Measurements from ENCODE around the gene EHHADH. TPM values are rescaled to one million over a fixed set of nuclear protein-coding genes. Genes with fewer than 3 reads are reported as not detected.

Gene EHHADH
- total and polyA plus RNA-seq, 2 of the 13 experiments (the other 11 are each of a cell fraction or from before 2014, with no cell fraction given), result 14.5 to 38.9 TPM

DNA sequence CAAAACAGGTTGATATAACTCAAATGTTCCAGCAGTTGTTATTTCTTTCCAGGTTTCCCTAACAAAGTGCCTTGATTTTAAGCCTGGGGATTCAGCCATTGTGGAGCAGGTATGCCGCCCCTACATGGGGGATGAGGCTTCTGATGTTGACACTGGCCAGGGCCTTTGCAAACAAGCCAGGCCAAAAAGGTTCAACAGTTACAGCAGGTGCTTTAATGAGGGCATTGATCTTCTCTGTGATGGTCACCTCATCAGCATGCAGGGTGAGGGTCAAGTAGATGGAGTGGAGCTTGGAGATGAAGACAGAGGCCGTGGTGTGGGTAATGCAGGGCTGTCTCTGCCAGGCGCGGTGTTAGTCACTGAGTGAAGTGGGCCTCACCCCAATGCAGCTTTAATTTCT, 22.6 kb upstream of the EHHADH start (continued):
- TF ChIP-seq TBX2 (CRISPR knock-in tag; IDR thresholded peaks at IDR 0.05; ENCODE audit: borderline replicate concordance) (peak; percentile 58; the same call in 1 of the 2 replicates), NFYB (CRISPR knock-in tag; IDR thresholded peaks at IDR 0.05) (no peak), MAFK (conservative IDR thresholded peaks at IDR 0.05 in 1 of 2, IDR thresholded peaks at IDR 0.05 in 1 of 2; ENCODE audit: low read length in 2 of 2) (no peak), GATA4 (IDR thresholded peaks at IDR 0.05; ENCODE audit: borderline replicate concordance, low read depth) (no peak), NR2F6 (IDR thresholded peaks at IDR 0.05) (peak; percentile 56; the same call in 1 of the 2 replicates), NR2F6 (CRISPR knock-in tag; IDR thresholded peaks at IDR 0.05) (no peak), GFI1 (CRISPR knock-in tag; IDR thresholded peaks at IDR 0.05; ENCODE audit: borderline replicate concordance) (no peak)
- TF ChIP-seq, protein P1, sequence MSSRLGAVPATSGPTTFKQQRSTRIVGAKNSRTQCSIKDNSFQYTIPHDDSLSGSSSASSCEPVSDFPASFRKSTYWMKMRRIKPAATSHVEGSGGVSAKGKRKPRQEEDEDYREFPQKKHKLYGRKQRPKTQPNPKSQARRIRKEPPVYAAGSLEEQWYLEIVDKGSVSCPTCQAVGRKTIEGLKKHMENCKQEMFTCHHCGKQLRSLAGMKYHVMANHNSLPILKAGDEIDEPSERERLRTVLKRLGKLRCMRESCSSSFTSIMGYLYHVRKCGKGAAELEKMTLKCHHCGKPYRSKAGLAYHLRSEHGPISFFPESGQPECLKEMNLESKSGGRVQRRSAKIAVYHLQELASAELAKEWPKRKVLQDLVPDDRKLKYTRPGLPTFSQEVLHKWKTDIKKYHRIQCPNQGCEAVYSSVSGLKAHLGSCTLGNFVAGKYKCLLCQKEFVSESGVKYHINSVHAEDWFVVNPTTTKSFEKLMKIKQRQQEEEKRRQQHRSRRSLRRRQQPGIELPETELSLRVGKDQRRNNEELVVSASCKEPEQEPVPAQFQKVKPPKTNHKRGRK (CRISPR knock-in tag; IDR thresholded peaks at IDR 0.05), result no peak
- TF ChIP-seq, protein P2, sequence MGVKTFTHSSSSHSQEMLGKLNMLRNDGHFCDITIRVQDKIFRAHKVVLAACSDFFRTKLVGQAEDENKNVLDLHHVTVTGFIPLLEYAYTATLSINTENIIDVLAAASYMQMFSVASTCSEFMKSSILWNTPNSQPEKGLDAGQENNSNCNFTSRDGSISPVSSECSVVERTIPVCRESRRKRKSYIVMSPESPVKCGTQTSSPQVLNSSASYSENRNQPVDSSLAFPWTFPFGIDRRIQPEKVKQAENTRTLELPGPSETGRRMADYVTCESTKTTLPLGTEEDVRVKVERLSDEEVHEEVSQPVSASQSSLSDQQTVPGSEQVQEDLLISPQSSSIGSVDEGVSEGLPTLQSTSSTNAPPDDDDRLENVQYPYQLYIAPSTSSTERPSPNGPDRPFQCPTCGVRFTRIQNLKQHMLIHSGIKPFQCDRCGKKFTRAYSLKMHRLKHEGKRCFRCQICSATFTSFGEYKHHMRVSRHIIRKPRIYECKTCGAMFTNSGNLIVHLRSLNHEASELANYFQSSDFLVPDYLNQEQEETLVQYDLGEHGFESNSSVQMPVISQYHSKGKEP (CRISPR knock-in tag; IDR thresholded peaks at IDR 0.05), result no peak
- TF ChIP-seq, protein P3, sequence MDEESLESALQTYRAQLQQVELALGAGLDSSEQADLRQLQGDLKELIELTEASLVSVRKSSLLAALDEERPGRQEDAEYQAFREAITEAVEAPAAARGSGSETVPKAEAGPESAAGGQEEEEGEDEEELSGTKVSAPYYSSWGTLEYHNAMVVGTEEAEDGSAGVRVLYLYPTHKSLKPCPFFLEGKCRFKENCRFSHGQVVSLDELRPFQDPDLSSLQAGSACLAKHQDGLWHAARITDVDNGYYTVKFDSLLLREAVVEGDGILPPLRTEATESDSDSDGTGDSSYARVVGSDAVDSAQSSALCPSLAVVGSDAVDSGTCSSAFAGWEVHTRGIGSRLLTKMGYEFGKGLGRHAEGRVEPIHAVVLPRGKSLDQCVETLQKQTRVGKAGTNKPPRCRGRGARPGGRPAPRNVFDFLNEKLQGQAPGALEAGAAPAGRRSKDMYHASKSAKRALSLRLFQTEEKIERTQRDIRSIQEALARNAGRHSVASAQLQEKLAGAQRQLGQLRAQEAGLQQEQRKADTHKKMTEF (CRISPR knock-in tag; IDR thresholded peaks at IDR 0.05), result no peak
